ENCODE measurements around the gene MCF2L2. TPM values are rescaled to one million over a fixed set of nuclear protein-coding genes. Genes with fewer than 3 reads are reported as not detected.
"Not testable (repeated sequence)": the region's sequence is repeated elsewhere in the genome, so short reads cannot be mapped to it uniquely, and the experiment has no call there.

The MCF2L2 gene
- total RNA-seq, 1 donor from 2014 or later = 0.26 TPM

GRCh38 chr3:183210862-183211341 lies 217.5 kb downstream of the MCF2L2 start:
- DNase-seq (ENCODE audit: low read depth in 2 of 2) = peak in 1 of 2 donors; percentile 28

GRCh38 chr3:183210341-183210740 lies 218.1 kb downstream of the MCF2L2 start:
- no peak for DNase-seq (ENCODE audit: low read depth in 2 of 2)

GRCh38 chr3:183208800-183209199 lies 219.6 kb downstream of the MCF2L2 start:
- DNase-seq (ENCODE audit: low read depth in 2 of 2) = no peak

- DNase-seq (ENCODE audit: low read depth in 2 of 2) = no peak
Observed at GRCh38 chr3:183208260-183208659, 220.2 kb downstream of the MCF2L2 start.

GRCh38 chr3:183203670-183204069 lies 224.7 kb downstream of the MCF2L2 start:
- DNase-seq (ENCODE audit: low read depth in 2 of 2) = no peak

GRCh38 chr3:183202004-183202722 lies 226.3 kb downstream of the MCF2L2 start:
- no peak for DNase-seq (ENCODE audit: low read depth in 2 of 2)

- no peak for DNase-seq (ENCODE audit: low read depth in 2 of 2)
Observed at GRCh38 chr3:183198939-183199338, 229.5 kb downstream of the MCF2L2 start.

- DNase-seq (ENCODE audit: low read depth in 2 of 2) = no peak
Observed at GRCh38 chr3:183197734-183198133, 230.7 kb downstream of the MCF2L2 start.

- DNase-seq (ENCODE audit: low read depth in 2 of 2) = no peak
Observed at GRCh38 chr3:183195266-183195665, 233.2 kb downstream of the MCF2L2 start.

GRCh38 chr3:183193762-183194689 lies 234.4 kb downstream of the MCF2L2 start:
- no peak for DNase-seq (ENCODE audit: low read depth in 2 of 2)

- no peak for DNase-seq (ENCODE audit: low read depth in 2 of 2)
Observed at GRCh38 chr3:183192650-183193300, 235.6 kb downstream of the MCF2L2 start.

- peak in 1 of 2 donors; percentile 37 for DNase-seq (ENCODE audit: low read depth in 2 of 2)
Observed at GRCh38 chr3:183189641-183190040, 238.8 kb downstream of the MCF2L2 start.

- peak in 1 of 2 donors; percentile 49 for DNase-seq (ENCODE audit: low read depth in 2 of 2)
Observed at GRCh38 chr3:183188895-183189462, 239.4 kb downstream of the MCF2L2 start.

- peak in 1 of 2 donors; percentile 77 for DNase-seq (ENCODE audit: low read depth in 2 of 2)
Observed at GRCh38 chr3:183185696-183186095, 242.7 kb downstream of the MCF2L2 start.

GRCh38 chr3:183182732-183183610 lies 245.4 kb downstream of the MCF2L2 start:
- DNase-seq (ENCODE audit: low read depth in 2 of 2) = no peak

- no peak for DNase-seq (ENCODE audit: low read depth in 2 of 2)
Observed at GRCh38 chr3:183182073-183182472, 246.3 kb downstream of the MCF2L2 start.

GRCh38 chr3:183181606-183182005 lies 246.8 kb downstream of the MCF2L2 start:
- no peak for DNase-seq (ENCODE audit: low read depth in 2 of 2)

GRCh38 chr3:183180784-183181295 lies 247.6 kb downstream of the MCF2L2 start:
- no peak for DNase-seq (ENCODE audit: low read depth in 2 of 2)

- no peak for DNase-seq (ENCODE audit: low read depth in 2 of 2)
Observed at GRCh38 chr3:183180110-183180783, 248.2 kb downstream of the MCF2L2 start.

GRCh38 chr3:183179550-183179908 lies 248.9 kb downstream of the MCF2L2 start:
- not testable (repeated sequence) for DNase-seq (ENCODE audit: low read depth in 2 of 2)

All from dermis microvascular lymphatic vessel endothelial cell (primary cell).